SJSA1 (cell line): ENCODE measurements around the gene PRRX2. TPM values are rescaled to one million over a fixed set of nuclear protein-coding genes. Genes with fewer than 3 reads are reported as not detected.
"Not testable (repeated sequence)": the region's sequence is repeated elsewhere in the genome, so short reads cannot be mapped to it uniquely, and the experiment has no call there.

Source experiments
- DNase-seq, 2 experiments: peaks; one replicate each; pipeline ENCODE4 v3.0.0-alpha.2; 2015 to 2020; ENCODE audit warnings: low spot score in 2 of 2, low read depth in 1 of 2
- H3K27ac ChIP-seq: fragments of 250-450 bp; sonication (Bioruptor Pico); 2 replicates; pipeline ENCODE4 v1.5.1; 2020; ENCODE audit warnings: mild to moderate bottlenecking, moderate library complexity
- H3K27me3 ChIP-seq: fragments of 250-450 bp; sonication (Bioruptor Pico); replicated peaks from 2 replicates; pipeline ENCODE4 v1.5.1; 2020; ENCODE audit warnings: mild to moderate bottlenecking, moderate library complexity
- H3K36me3 ChIP-seq: fragments of 250-450 bp; sonication (Bioruptor Pico); 2 replicates; pipeline ENCODE4 v1.5.1; 2020; ENCODE audit warnings: mild to moderate bottlenecking
- H3K4me1 ChIP-seq: fragments of 250-450 bp; sonication (Bioruptor Pico); replicated peaks from 2 replicates; pipeline ENCODE4 v1.6.1; 2021; ENCODE audit warnings: mild to moderate bottlenecking
- H3K4me3 ChIP-seq: fragments of 250-450 bp; sonication (Bioruptor Pico); 2 replicates; pipeline ENCODE4 v1.5.1; 2020; ENCODE audit warnings: mild to moderate bottlenecking
- H3K9me3 ChIP-seq: fragments of 250-450 bp; sonication (Bioruptor Pico); replicated peaks from 2 replicates; pipeline ENCODE4 v1.5.1; 2020; ENCODE audit warnings: mild to moderate bottlenecking
- total RNA-seq: library from RNA; depleted of rRNA; stranded (reverse); fragments of >200 nt; shearing (Covaris generic); gene quantifications from 2 replicates; pipeline ENCODE4 v1.2.3, GENCODE V29; 2014

The PRRX2 gene
- total RNA-seq, 1 experiment from 2014 or later = 9.8 TPM

DNA sequence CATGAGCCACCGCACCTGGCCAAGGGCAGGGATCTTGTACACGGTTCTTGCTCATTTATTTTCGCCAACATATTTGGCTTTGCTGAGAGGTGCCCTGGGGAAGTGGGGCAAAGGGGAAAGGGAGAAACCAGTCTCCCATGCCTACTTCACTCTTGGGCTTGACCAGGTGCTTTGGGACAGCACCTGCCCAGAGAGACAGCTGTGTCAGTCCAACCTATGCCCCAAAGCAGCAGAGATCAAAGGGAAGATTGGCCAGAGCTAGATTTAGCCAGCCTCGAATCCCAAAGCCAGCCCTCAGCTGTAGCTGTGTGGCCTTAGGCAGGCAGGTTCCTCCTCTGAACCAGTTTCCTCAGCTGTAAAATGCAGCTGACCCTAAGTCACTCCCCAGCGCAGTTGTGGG is 89.7 kb downstream of the PRRX2 start:
- Histone ChIP-seq H3K27me3 (no peaks in the 10 kb centered on the region), H3K27ac (no peak overlapping the region), H3K4me1 (peaks cover 30% of the 10 kb centered on the region), H3K4me3 (no peak overlapping the region), H3K9me3 (no peaks in the 10 kb centered on the region), H3K36me3 (no peaks in the 10 kb centered on the region; the same call in 1 of the 2 replicates)
- no peak for DNase-seq

DNA sequence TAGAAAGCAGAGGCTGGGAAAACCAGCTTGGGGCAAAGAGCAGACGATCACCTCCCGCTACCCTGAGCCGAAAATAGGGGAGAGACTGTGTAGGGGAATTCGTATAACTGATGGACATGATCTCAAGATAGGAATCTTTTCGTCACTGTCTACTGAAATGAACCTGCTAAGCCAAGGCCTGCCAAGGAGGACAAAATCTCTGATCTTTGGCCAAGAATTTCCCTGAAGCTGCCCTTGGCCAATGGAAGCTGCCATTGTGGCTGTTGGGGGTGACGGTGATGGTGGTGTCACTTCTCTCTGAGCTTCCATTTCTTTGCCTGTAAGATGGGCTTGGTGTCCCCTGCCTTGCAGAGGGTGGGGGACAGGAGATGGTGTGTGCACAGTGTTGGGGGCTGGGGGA is 90.7 kb downstream of the PRRX2 start:
- Histone ChIP-seq H3K4me1 (peaks cover 25% of the 10 kb centered on the region), H3K27me3 (no peaks in the 10 kb centered on the region), H3K27ac (no peak overlapping the region), H3K9me3 (no peaks in the 10 kb centered on the region), H3K4me3 (no peak overlapping the region), H3K36me3 (no peaks in the 10 kb centered on the region; the same call in 1 of the 2 replicates)
- DNase-seq = no peak

DNA sequence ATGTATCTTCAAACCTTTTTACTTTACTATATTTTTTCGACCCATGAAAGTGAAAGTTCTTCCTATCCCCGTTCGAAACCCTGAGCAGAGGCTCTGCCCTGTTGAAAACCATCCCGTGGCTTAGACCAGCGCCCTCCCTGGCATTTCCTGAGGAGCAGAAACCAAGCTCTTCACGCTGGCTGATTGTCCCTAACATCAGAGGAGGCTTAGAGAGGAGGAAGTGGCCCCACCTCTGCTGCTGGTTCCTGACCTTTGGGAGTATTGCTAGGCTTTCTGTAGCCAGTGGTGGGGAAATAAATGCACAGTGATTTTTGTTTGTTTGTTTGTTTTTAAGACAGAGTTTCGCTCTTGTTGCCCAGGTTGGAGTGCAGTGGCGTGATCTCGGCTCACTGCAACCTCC is 91.6 kb downstream of the PRRX2 start:
- no peak for DNase-seq
- H3K4me3 ChIP-seq = no peak overlapping the region

DNA sequence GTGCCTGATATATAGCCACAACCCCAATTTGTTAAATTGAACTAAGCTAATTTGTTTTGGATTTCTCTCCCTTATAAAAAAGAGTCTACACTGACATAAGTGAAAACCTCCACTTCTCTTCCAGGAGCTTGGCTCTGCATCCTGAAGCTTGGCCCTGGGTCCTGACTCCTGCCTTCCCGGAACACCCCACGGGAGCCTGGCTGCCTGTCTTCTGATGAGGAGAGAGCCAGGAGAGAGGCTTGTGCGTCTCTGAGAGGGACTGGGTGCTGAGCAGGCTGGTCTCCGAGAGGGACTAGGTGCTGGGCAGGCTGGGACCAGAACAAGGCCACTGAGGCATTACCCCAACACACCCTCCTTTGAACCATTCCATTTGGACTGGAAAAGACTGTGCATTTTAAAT is 93.9 kb downstream of the PRRX2 start:
- no peak overlapping the region for H3K27ac ChIP-seq
- no peak for DNase-seq
- no peaks in the 10 kb centered on the region for H3K36me3 ChIP-seq
- no peak overlapping the region for H3K4me3 ChIP-seq
- H3K9me3 ChIP-seq = no peaks in the 10 kb centered on the region
- peaks cover 30% of the 10 kb centered on the region for H3K4me1 ChIP-seq
- no peaks in the 10 kb centered on the region for H3K27me3 ChIP-seq

More for the DNA sequence above, 91.6 kb downstream of the PRRX2 start:
- no peak overlapping the region for H3K27ac ChIP-seq
- peaks cover 26% of the 10 kb centered on the region for H3K4me1 ChIP-seq
- H3K27me3 ChIP-seq = no peaks in the 10 kb centered on the region
- no peaks in the 10 kb centered on the region for H3K9me3 ChIP-seq
- no peaks in the 10 kb centered on the region; the same call in 1 of the 2 replicates for H3K36me3 ChIP-seq

DNA sequence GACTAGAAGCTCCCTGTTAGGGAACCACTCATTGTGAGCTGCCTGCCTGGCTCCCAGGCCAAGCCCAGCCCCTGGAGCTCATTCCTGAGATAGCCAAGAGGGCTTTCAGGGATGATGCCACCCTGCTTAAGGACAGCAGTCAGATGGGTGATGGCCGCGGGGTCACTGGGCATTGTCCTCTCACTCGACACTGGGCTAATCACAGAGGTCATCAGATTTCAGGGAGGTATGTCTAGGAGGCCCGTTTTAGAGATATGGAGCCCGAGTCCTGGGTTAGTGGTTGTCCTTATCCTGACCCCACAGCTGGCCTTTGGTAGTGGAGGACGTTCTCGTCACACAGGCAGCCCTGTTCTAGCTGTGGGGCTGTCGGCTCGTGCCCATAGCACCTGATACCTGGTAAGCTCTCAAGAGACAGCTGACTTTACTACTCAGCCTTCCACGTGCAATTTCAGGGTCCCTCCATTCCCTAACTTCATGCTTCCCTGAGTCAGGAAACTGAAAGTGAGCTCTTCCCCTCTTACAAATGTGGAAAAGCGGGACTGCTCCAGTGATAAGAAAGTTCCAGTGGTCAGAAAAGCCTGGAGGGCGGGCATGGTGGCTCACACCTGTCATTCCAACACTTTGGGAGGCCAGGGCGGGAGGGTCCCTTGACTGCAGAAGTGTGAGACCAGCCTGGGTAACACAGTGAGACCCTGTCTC is 94.5 kb downstream of the PRRX2 start:
- Histone ChIP-seq H3K4me3 (no peak overlapping the region), H3K9me3 (no peaks in the 10 kb centered on the region), H3K27ac (no peak overlapping the region), H3K36me3 (no peaks in the 10 kb centered on the region), H3K27me3 (no peaks in the 10 kb centered on the region), H3K4me1 (peaks cover 30% of the 10 kb centered on the region)
- no peak for DNase-seq

DNA sequence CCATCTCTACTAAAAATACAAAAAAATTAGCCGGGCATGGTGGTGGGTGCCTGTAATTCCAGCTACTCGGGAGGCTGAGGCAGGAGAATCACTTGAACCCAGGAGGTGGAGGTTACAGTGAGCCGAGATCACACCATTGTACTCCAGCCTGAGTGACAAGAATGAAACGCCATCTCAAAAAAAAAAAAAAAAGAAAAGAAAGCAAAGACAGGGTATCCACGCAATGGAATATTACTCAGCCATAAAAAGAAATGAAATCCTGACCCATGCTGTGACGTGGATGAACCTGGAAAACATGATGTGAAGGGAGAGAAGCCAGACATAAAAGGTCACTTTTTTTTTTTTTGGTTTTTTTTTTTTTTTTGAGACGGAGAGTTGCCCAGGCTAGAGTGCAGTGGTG is 95.3 kb downstream of the PRRX2 start:
- peaks cover 30% of the 10 kb centered on the region for H3K4me1 ChIP-seq
- not testable (repeated sequence) for H3K4me3 ChIP-seq, H3K27me3 ChIP-seq, DNase-seq, H3K9me3 ChIP-seq, H3K27ac ChIP-seq, H3K36me3 ChIP-seq

DNA sequence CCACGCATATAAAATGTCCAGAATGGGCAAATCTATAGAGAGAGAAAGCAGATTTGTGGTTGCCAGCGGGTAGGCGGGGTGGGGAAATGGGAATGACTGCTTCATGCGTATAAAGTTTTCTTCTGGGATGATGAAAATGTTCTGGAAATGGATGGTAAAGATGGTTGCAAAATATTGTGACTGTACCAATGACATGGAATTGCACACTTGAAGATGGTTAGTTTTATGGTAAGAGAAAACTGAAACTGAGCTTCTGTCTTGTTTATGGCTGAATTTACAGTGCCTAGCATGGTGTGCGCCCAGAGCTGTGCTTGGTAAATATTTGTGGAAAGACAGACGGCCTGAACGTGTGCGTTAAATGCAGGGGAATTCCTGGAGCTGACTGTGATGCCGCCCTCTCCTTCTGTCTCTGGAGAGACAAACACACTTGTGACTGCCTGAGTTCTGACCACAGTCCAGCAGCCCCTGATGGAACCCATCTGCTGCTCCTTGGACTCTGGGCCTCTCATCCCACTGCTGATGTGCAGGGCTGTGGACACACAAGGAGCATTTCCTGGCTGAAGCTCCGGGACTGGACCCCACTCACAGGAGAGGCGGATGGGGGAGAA is 96.0 kb downstream of the PRRX2 start:
- H3K36me3 ChIP-seq = no peaks in the 10 kb centered on the region
- H3K9me3 ChIP-seq = no peaks in the 10 kb centered on the region
- no peak overlapping the region for H3K4me3 ChIP-seq
- H3K27me3 ChIP-seq = no peaks in the 10 kb centered on the region
- DNase-seq = peak; percentile 63 to 72
- peaks cover 30% of the 10 kb centered on the region for H3K4me1 ChIP-seq
- peak overlapping the region; percentile 89 for H3K27ac ChIP-seq

DNA sequence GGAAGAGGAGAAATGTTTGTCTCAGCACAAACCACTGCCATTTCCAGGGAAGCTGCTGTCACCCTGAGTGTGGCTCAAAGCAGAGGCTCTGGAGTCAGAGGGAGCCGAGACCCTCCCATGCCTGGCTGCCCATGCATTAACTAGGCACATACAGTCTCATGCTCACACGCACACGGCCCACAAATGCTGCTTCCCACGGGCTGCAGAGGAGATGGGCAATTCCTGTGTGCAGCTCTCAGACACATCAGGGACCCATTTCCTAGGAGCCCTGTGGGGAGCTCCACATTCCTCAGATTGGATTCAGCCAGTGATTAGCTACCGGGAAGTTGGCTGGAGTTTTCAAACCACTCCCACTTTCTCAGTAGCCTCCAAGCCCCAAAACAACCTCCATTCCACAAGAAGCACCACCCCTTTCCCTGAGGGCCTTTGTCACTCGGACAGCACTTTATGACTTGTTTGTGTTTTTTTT is 96.5 kb downstream of the PRRX2 start:
- peaks cover 30% of the 10 kb centered on the region for H3K4me1 ChIP-seq
- no peaks in the 10 kb centered on the region for H3K9me3 ChIP-seq
- peak; percentile 71 to 82 for DNase-seq
- no peaks in the 10 kb centered on the region for H3K27me3 ChIP-seq
- no peak overlapping the region for H3K4me3 ChIP-seq
- no peaks in the 10 kb centered on the region for H3K36me3 ChIP-seq
- H3K27ac ChIP-seq = peak overlapping the region; percentile 89

DNA sequence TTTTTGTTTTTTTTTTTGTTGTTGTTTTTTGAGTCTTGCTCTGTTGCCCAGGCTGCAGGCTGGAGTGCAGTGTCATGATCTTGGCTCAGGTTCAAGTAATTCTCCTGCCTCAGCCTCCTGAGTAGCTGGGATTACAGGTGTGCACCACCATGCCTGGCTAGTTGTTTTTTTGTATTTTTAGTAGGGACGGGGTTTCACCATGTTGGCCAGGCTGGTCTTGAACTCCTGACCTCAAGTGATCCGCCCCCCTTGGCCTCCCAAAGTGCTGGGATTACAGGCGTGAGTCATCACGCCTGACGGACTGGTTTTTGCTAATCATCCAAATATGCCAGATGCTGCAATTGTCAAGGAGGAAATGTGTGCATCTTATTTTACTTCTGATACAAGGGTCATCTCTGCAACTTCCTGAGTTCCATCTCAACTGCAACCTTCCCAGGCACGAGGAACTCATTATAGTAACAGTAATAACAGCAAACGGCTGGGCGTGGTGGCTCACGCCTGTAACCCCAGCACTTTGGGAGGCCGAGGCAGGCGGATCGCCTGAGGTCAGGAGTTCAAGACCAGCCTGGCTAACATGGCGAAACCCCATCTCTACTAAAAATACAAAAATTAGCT is 97.0 kb downstream of the PRRX2 start:
- Histone ChIP-seq H3K27ac (peak overlapping the region; percentile 89), H3K4me1 (peaks cover 30% of the 10 kb centered on the region)
- H3K9me3 ChIP-seq, H3K4me3 ChIP-seq, H3K27me3 ChIP-seq, H3K36me3 ChIP-seq: not testable (repeated sequence)
- peak; percentile 85 to 90 for DNase-seq

DNA sequence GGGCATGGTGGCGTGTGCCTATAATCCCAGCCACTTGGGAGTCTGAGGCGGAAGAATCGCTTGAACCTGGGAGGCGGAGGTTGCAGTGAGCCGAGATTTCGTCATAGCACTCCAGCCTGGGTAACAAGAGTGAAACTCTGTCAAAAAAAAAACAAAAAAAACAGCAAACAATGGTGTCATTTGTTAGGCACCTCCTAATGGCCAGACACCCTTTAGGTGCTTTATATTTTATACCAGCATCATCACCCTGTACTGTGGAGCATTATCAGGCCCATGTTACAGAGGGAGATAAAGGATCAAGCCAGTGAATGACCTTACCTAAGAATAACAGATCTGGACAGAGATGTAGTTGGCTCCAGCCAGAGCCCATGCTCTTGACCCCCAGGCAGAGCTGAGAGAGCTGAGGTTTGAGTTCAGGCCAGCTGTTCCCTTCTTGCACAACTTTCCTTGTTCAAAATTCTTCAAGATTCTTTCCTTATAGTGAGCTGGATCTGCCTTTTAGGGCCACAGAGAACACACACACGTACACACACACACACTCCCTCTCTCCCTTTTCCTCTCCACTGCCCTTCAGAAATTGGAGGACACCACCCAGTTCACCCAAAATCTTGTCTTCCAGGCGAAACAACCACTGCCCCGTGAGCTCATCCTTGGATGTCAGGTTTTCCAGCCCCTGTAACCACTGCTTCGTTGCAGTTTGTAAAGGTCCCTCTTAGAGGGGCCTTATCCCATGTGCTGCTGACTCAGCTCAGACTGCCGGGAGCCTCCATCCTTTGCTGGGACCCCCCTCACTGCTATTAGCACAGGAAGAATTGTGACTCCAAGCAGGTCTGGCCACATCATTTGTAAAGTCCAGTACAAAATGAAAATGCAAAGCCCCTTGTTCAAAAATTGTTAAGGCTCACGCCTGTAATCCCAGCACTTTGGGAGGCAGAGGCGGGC is 97.8 kb downstream of the PRRX2 start:
- H3K4me1 ChIP-seq = peaks cover 30% of the 10 kb centered on the region
- no peaks in the 10 kb centered on the region for H3K9me3 ChIP-seq
- DNase-seq = peak in 1 of 2 experiments; percentile 55
- no peaks in the 10 kb centered on the region for H3K36me3 ChIP-seq
- H3K4me3 ChIP-seq = no peak overlapping the region
- peak overlapping the region; percentile 89 for H3K27ac ChIP-seq
- H3K27me3 ChIP-seq = no peaks in the 10 kb centered on the region

DNA sequence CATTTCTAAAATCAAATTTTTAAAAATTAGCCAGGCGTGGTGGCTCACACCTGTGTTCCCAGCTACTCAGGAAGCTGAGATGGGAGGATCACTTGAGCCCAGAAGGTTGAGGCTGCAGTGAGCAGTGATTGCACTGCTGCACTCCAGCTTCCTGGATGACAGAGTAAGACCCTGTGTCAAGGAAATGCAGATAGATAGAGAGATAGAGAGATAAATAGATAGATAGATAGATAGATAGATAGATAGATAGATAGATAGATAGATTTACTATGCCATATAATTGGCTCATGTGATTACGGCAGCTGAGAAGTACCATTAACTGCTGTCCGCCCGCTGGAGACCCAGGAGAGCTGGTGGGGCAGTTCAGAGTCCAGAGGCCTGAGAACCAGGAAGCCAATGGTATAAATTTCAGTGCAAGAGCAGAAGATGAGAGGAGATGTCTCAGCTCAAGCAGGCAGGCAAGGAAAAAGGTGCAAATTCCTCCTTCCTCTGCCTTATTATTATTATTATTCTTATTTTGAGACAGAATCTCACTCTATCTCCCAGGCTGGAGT is 100.4 kb downstream of the PRRX2 start:
- no peaks in the 10 kb centered on the region for H3K9me3 ChIP-seq
- H3K4me3 ChIP-seq = no peak overlapping the region
- no peak overlapping the region for H3K27ac ChIP-seq
- no peaks in the 10 kb centered on the region for H3K36me3 ChIP-seq
- H3K27me3 ChIP-seq = no peaks in the 10 kb centered on the region
- DNase-seq = no peak
- peaks cover 29% of the 10 kb centered on the region for H3K4me1 ChIP-seq

DNA sequence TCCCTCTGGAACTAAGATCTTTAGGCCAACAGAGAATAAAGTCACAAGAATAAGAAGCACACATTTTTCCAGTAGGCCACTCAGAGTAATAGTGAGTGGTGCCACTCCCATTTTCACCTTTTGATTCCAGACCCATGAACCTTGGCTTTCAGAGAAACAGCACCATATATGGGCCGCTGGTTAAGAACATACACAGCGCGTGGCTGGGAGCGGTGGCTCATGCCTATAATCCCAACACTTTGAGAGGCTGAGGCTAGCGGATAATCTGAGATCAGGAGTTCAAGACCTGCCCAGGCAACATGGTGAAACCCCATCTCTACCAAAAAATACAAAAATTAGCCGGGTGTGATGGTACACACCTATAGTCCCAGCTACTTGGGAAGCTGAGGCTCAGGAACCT is 103.0 kb downstream of the PRRX2 start:
- peaks cover 7% of the 10 kb centered on the region for H3K4me1 ChIP-seq
- no peak overlapping the region for H3K27ac ChIP-seq
- H3K9me3 ChIP-seq = no peaks in the 10 kb centered on the region
- H3K4me3 ChIP-seq = no peak overlapping the region
- no peak for DNase-seq
- H3K36me3 ChIP-seq = no peaks in the 10 kb centered on the region
- H3K27me3 ChIP-seq = no peaks in the 10 kb centered on the region

DNA sequence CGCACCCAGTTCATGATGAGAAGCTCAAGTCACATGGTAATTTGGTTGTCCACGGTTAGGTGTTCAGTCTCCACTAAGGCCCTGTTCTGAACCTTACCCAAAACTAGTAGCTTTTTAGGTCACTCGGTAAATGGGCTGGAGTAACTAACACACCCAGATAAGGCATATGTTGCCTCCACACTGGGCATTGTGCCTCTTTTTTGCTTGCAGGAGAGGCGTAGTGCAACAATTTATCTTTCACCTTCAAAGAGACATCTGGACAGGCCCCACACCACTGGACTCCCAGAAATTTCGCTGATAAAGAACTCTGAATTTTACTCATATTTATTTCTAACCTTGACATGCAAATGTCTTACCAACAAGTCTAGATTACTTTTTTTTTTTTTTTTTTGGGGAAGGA is 104.2 kb downstream of the PRRX2 start:
- Histone ChIP-seq H3K9me3 (no peaks in the 10 kb centered on the region), H3K4me1 (peaks cover 8% of the 10 kb centered on the region), H3K36me3 (no peaks in the 10 kb centered on the region), H3K27ac (no peak overlapping the region), H3K4me3 (no peak overlapping the region), H3K27me3 (no peaks in the 10 kb centered on the region)
- DNase-seq = no peak
